GM12878 (cell line): ENCODE results near the gene NKD2.

Experiments
- RAD21 ChIP-seq: IDR thresholded peaks from 2 replicates; pipeline ENCODE4 v1.6.1; 2011; ENCODE audit warnings: mild to moderate bottlenecking, low read depth, low read length, moderate library complexity; ENCODE audit not compliant: insufficient read depth
- SMC3 ChIP-seq: IDR thresholded peaks from 2 replicates; pipeline ENCODE4 v1.6.1; 2011; ENCODE audit warnings: low read length, improper control_type of control experiment, borderline replicate concordance
- ZBTB11 ChIP-seq: fragments of 450-650 bp; formaldehyde crosslinking; IDR thresholded peaks from 2 replicates; pipeline ENCODE4 v1.5.0; 2022; ENCODE audit warnings: mild to moderate bottlenecking, missing genetic modification characterization
- ZNF274 ChIP-seq: IDR thresholded peaks from one replicate; pipeline ENCODE4 v1.8.0; 2011; ENCODE audit not compliant: insufficient read length, insufficient read depth

- TF ChIP-seq ZBTB11 (CRISPR knock-in tag) = no peak
- TF ChIP-seq RAD21 = no peak
- TF ChIP-seq ZNF274 = no peak
- TF ChIP-seq SMC3 = no peak
These were observed 34.7 kb downstream of the NKD2 start for GRCh38 chr5:1043327-1043726.
